GM12872 (cell line): ENCODE data around the gene TSFM.

Source experiments
- CTCF ChIP-seq: IDR thresholded peaks from 3 replicates; pipeline ENCODE4 v1.5.1; 2011; ENCODE audit warnings: low read depth, mild to moderate bottlenecking, low read length, moderate library complexity; ENCODE audit not compliant: insufficient read depth

Gene TSFM

GRCh38 chr12:57782608-57783465 is at the start of gene TSFM:
Gene TSFM, plus strand, starts transcription at chr12:57782787. Its CDS starts 15 bp downstream, at chr12:57782802.
- peak; percentile 92 for TF ChIP-seq CTCF

GRCh38 chr12:57733928-57734327 is 48.7 kb upstream of the TSFM start:
- no peak for TF ChIP-seq CTCF

- no peak for TF ChIP-seq CTCF
Measured at GRCh38 chr12:57734591-57734990, 48.0 kb upstream of the TSFM start.

- no peak for TF ChIP-seq CTCF
Measured at GRCh38 chr12:57735198-57735855, 47.3 kb upstream of the TSFM start.

- no peak for TF ChIP-seq CTCF
Measured at GRCh38 chr12:57735952-57736740, 46.4 kb upstream of the TSFM start.

- TF ChIP-seq CTCF = no peak
Measured at GRCh38 chr12:57736741-57737466, 45.7 kb upstream of the TSFM start.
